HepG2 (cell line): ENCODE results near the gene HOXD8. TPM values are rescaled to one million over a fixed set of nuclear protein-coding genes. Genes with fewer than 3 reads are reported as not detected.
A peak's percentile ranks its signal among the peaks of the same experiment; 100 is the strongest.

Experiments
- ATAC-seq: fragments of 200-7000 bp; cut with Tn5 transposase; 3 replicates; pipeline ENCODE4 v1.9.1; 2020; ENCODE audit warnings: mild to moderate bottlenecking, moderate library complexity
- BruUV-seq: library from RNA; stranded (reverse); fragments of 400-500 nt; replicated peaks from 2 replicates; lab custom pipeline; 2021; lab: Mats Ljungman, UMichigan
- CTCF ChIA-PET: fragments of 300-600 bp; formaldehyde crosslinking; extraction: SDS; loops from one replicate; lab custom pipeline; 2021; ENCODE audit warnings: low total read pairs, inconsistent platforms, low intra/inter-chr PET ratio; lab: Yijun Ruan, JAX
- POLR2A ChIA-PET: fragments of 350-600 bp; sonication (Branson Sonifier 250); formaldehyde crosslinking; loops from one replicate; lab custom pipeline; 2020; ENCODE audit warnings: antibody characterized with exemption, inconsistent platforms; lab: Yijun Ruan, JAX
- DNase-seq: peaks from one replicate; pipeline ENCODE4 v3.0.0-alpha.2; 2015; ENCODE audit warnings: low spot score
- FAIRE-seq: peaks from 3 replicates; lab custom pipeline; 2011; peaks lifted over from hg19 to GRCh38; lab: Jason Lieb, UNC
- H2AFZ ChIP-seq: one replicate; pipeline ENCODE4 v1.6.1; 2011; ENCODE audit warnings: low read length, inconsistent platforms
- H3K27ac ChIP-seq: fragments of 300-600 bp; 3 replicates; pipeline ENCODE4 v1.8.0; 2011; ENCODE audit warnings: mixed run types, mild to moderate bottlenecking, mixed read lengths, low read length, inconsistent platforms; ENCODE audit not compliant: insufficient read depth; ENCODE audit errors: extremely low read length
- H3K27me3 ChIP-seq, 2 experiments: fragments of 200-600 bp in 1 of 2; 2 replicates in 1 of 2; 3 replicates in 1 of 2; pipeline versions ENCODE4 v1.6.0 to v1.8.0; 2011; ENCODE audit warnings: low read length in 2 of 2, mild to moderate bottlenecking in 2 of 2, moderate library complexity in 2 of 2, inconsistent platforms in 1 of 2; ENCODE audit not compliant: insufficient read depth in 2 of 2, control insufficient read depth in 1 of 2
- H3K36me3 ChIP-seq, 2 experiments: fragments of 200-600 bp in 1 of 2; replicated peaks in 1 of 2; 2 replicates in 1 of 2; 3 replicates in 1 of 2; pipeline versions ENCODE4 v1.5.1 to v1.8.0; 2011; ENCODE audit warnings: low read length in 2 of 2, inconsistent platforms in 1 of 2; ENCODE audit not compliant: insufficient read depth in 2 of 2, control insufficient read depth in 1 of 2
- H3K4me1 ChIP-seq: 2 replicates; pipeline ENCODE4 v1.5.1; 2012; ENCODE audit warnings: low read length, inconsistent platforms; ENCODE audit not compliant: insufficient read depth
- H3K4me2 ChIP-seq: 2 replicates; pipeline ENCODE4 v1.6.0; 2011; ENCODE audit warnings: low read depth, low read length, inconsistent platforms
- H3K4me3 ChIP-seq, 3 experiments: fragments of 200-600 bp in 1 of 3; sonication (generic), shearing (Covaris generic) in 1 of 3; replicated peaks in 1 of 3; 2 replicates each; pipeline ENCODE4 v1.5.1; 2011 to 2016; ENCODE audit warnings: low read length in 3 of 3, inconsistent platforms in 2 of 3, low read depth in 2 of 3, mild to moderate bottlenecking in 2 of 3, control low read depth in 1 of 3, mixed read lengths in 1 of 3; ENCODE audit not compliant: insufficient read depth in 1 of 3
- H3K79me2 ChIP-seq: one replicate; pipeline ENCODE4 v1.6.1; 2011; ENCODE audit warnings: low read length, inconsistent platforms; ENCODE audit not compliant: insufficient read depth
- H3K9ac ChIP-seq: 2 replicates; pipeline ENCODE4 v1.6.0; 2011; ENCODE audit warnings: mild to moderate bottlenecking, low read depth, low read length, inconsistent platforms; ENCODE audit not compliant: insufficient read depth
- H3K9me3 ChIP-seq: 2 replicates; pipeline ENCODE4 v1.5.1; 2012; ENCODE audit warnings: mild to moderate bottlenecking, low read length
- H4K20me1 ChIP-seq: 2 replicates; pipeline ENCODE4 v1.6.0; 2011; ENCODE audit warnings: inconsistent platforms, mild to moderate bottlenecking, low read length, moderate library complexity; ENCODE audit not compliant: insufficient read depth
- AHDC1 ChIP-seq: sonication (generic); formaldehyde crosslinking; IDR thresholded peaks from 2 replicates; pipeline ENCODE4 v1.5.1; 2020; ENCODE audit warnings: mild to moderate bottlenecking, missing genetic modification reagents, borderline replicate concordance
- ATF7 ChIP-seq, 2 experiments: fragments of 450-650 bp in 1 of 2; sonication (generic) in 1 of 2; formaldehyde crosslinking in 1 of 2; IDR thresholded peaks; 2 replicates each; pipeline versions ENCODE4 v1.4.0 to v1.6.1; 2016 to 2020; ENCODE audit warnings: antibody characterized with exemption in 1 of 2, mild to moderate bottlenecking in 1 of 2, missing genetic modification reagents in 1 of 2
- CSRNP1 ChIP-seq: sonication (generic); formaldehyde crosslinking; IDR thresholded peaks from 2 replicates; pipeline ENCODE4 v1.8.1; 2023; ENCODE audit warnings: mild to moderate bottlenecking, missing genetic modification reagents
- FUBP1 ChIP-seq: sonication (generic); formaldehyde crosslinking; IDR thresholded peaks from 2 replicates; pipeline ENCODE4 v1.5.1; 2020; ENCODE audit warnings: missing genetic modification reagents, mild to moderate bottlenecking, borderline replicate concordance
- MTF1 ChIP-seq: sonication (generic); formaldehyde crosslinking; IDR thresholded peaks from 2 replicates; pipeline ENCODE4 v1.5.0; 2020; ENCODE audit warnings: missing genetic modification reagents
- SP1 ChIP-seq, 2 experiments: fragments of 450-650 bp in 1 of 2; sonication (generic) in 1 of 2; formaldehyde crosslinking in 1 of 2; IDR thresholded peaks; 2 replicates each; pipeline versions ENCODE4 v1.4.0 to v1.6.1; 2016 to 2020; ENCODE audit warnings: missing genetic modification reagents in 1 of 2
- TFDP1 ChIP-seq: IDR thresholded peaks from 2 replicates; pipeline ENCODE4 v1.6.1; 2016; ENCODE audit warnings: missing compliant biosample characterization, missing genetic modification reagents, borderline replicate concordance
- ZMYM2 ChIP-seq: sonication (generic); formaldehyde crosslinking; IDR thresholded peaks from 2 replicates; pipeline ENCODE4 v1.8.0; 2022; ENCODE audit warnings: mild to moderate bottlenecking, missing genetic modification reagents
- ZNF432 ChIP-seq: sonication (generic); formaldehyde crosslinking; IDR thresholded peaks from 2 replicates; pipeline ENCODE4 v1.5.0; 2020; ENCODE audit warnings: missing genetic modification reagents, mild to moderate bottlenecking, borderline replicate concordance
- WGBS: methylation state at CpG from one replicate; pipeline ENCODE4 v1.1.6; 2017; ENCODE audit warnings: low lambda C conversion rate; 5-methylcytosine and 5-hydroxymethylcytosine counted together
- in situ Hi-C: cut with HindIII; loops from 2 replicates; pipeline ENCODE4 v1.10.0; 2017; ENCODE audit warnings: low pct_unique_long_range_greater_than_20kb; ENCODE audit not compliant: extremely low pct_ligation_motif_present
- intact Hi-C: fragments of 100-400 bp; cut with micrococcal nuclease; formaldehyde crosslinking; loops from one replicate; pipeline ENCODE4 v1.10.0; 2022; ENCODE audit not compliant: unreplicated experiment
- polyA plus RNA-seq, 8 experiments: library from polyadenylated mRNA; depleted of rRNA in 3 of 8; stranded (reverse) in 7 of 8; unstranded in 1 of 8; fragments of >200 nt; fragmentation: Illumina TruSeq in 4 of 8; extraction: Trizol in 4 of 8; gene quantifications; 2 replicates each; pipeline versions ENCODE4 v1.2.1 to v1.2.3, GENCODE V29; 2011 to 2016; ENCODE audit warnings: low read depth in 4 of 8, missing spikeins in 1 of 8, mixed read lengths in 1 of 8; ENCODE audit not compliant: insufficient read depth in 1 of 8
- total RNA-seq, 5 experiments: library from RNA; depleted of rRNA; stranded (reverse); fragments of >200 nt; fragmentation: Illumina TruSeq; extraction: Trizol; gene quantifications; 2 replicates each; pipeline ENCODE4 v1.2.3, GENCODE V29; 2016; ENCODE audit warnings: low read depth in 1 of 5

HOXD8 gene
- total and polyA plus RNA-seq, 2 of the 13 experiments (the other 11 are each of a cell fraction or from before 2014, with no cell fraction given), result not detected

- TF ChIP-seq FUBP1 (CRISPR knock-in tag), result no peak
- no peak for TF ChIP-seq MTF1 (CRISPR knock-in tag)
- no peak for TF ChIP-seq SP1 (IDR thresholded peaks at IDR 0.05)
- no peak for TF ChIP-seq SP1 (CRISPR knock-in tag; IDR thresholded peaks at IDR 0.05)
These were observed 35.3 kb downstream of the HOXD8 start (continued) for GRCh38 chr2:176164611-176165369.

GRCh38 chr2:176165370-176166050 lies 36.0 kb downstream of the HOXD8 start:
- no peaks in the 10 kb centered on the region for H3K79me2 ChIP-seq
- H3K9me3 ChIP-seq, result no peaks in the 10 kb centered on the region
- no peak overlapping the region for H2AFZ ChIP-seq
- no TSS peak for BruUV-seq
- no peaks in the 10 kb centered on the region for H3K36me3 ChIP-seq
- ATAC-seq (no peak), FAIRE-seq (peak; percentile 44), DNase-seq (no peak)
- in situ Hi-C loops (no loop called here), intact Hi-C loops (no loop called here)
- no peak overlapping the region for H3K4me3 ChIP-seq
- peaks cover 35% of the 10 kb centered on the region for H3K4me1 ChIP-seq
- ChIA-PET POLR2A (no interaction called here), CTCF (no interaction called here)
- no peak overlapping the region for H3K27ac ChIP-seq
- WGBS, result 54% methylated on average over 25 of the region's 26 CpGs
- no peak overlapping the region for H3K9ac ChIP-seq
- no peaks in the 10 kb centered on the region for H4K20me1 ChIP-seq
- no peak overlapping the region for H3K4me2 ChIP-seq
- peaks cover 14 to 89% of the 10 kb centered on the region in 2 experiments for H3K27me3 ChIP-seq
- TF ChIP-seq AHDC1 (CRISPR knock-in tag) (no peak), ZMYM2 (CRISPR knock-in tag) (no peak), TFDP1 (no peak), CSRNP1 (CRISPR knock-in tag) (no peak), ZNF432 (CRISPR knock-in tag) (no peak), ATF7 (IDR thresholded peaks at IDR 0.05) (no peak), ATF7 (CRISPR knock-in tag; IDR thresholded peaks at IDR 0.05) (no peak)
